ENCODE results near the gene GTF2H1. TPM values are rescaled to one million over a fixed set of nuclear protein-coding genes. Genes with fewer than 3 reads are reported as not detected.

GTF2H1 gene
- total and polyA plus RNA-seq, 7 donors: 14.5 to 39.2 (median 23.0) TPM

GRCh38 chr11:18329196-18329870, 7.0 kb downstream of the GTF2H1 start:
- 80 to 83% (median 82%) methylated on average over 5 of the region's 5 CpGs for WGBS, 3 donors
- DNase-seq: no peak
- H3K4me3 ChIP-seq: no peak overlapping the region
- ATAC-seq: no peak
- peaks cover 7 to 82% of the 10 kb centered on the region in 2 donors for H3K36me3 ChIP-seq (ENCODE audit: insufficient read depth in 1 of 2, low read depth in 1 of 2)
- intact Hi-C loops (cut with DNase I): loop anchor here (10.0 kb wide), 2 partner anchors 195 to 1595 kb away; partner anchors contain the start of genes C11orf58 (in 1 of the 2) and TSG101 (in 1 of the 2)
- no peaks in the 10 kb centered on the region for H3K27me3 ChIP-seq (ENCODE audit: insufficient read depth in 3 of 3, low read length in 2 of 3)
- H3K27ac ChIP-seq: no peak overlapping the region
- H3K9me3 ChIP-seq: no peaks in the 10 kb centered on the region
- no peak for TF ChIP-seq CTCF (IDR thresholded peaks at IDR 0.05)
- H3K4me1 ChIP-seq: peaks cover 8% of the 10 kb centered on the region

- Histone ChIP-seq H3K9me3 (no peaks in the 10 kb centered on the region), H3K36me3 (ENCODE audit: insufficient read depth in 1 of 2, low read depth in 1 of 2) (peaks cover 3 to 82% of the 10 kb centered on the region in 2 donors), H3K27ac (no peak overlapping the region), H3K27me3 (ENCODE audit: insufficient read depth in 3 of 3, low read length in 2 of 3) (no peaks in the 10 kb centered on the region), H3K4me3 (no peak overlapping the region), H3K4me1 (no peaks in the 10 kb centered on the region)
- intact Hi-C loops (cut with DNase I): loop anchor here (10.0 kb wide), 2 partner anchors 144 to 174 kb away; no protein-coding TSS in a partner anchor
- DNase-seq: no peak
- WGBS, 3 donors: 95 to 96% (median 96%) methylated on average over 6 of the region's 6 CpGs
- TF ChIP-seq CTCF (IDR thresholded peaks at IDR 0.05): no peak
- no peak for ATAC-seq
Observed at GRCh38 chr11:18330921-18331320, 8.6 kb downstream of the GTF2H1 start.

- ATAC-seq (no peak), DNase-seq (no peak)
- 87 to 89% (median 88%) methylated on average over 1 of the region's 1 CpG for WGBS, 3 donors
- Histone ChIP-seq H3K4me1 (no peaks in the 10 kb centered on the region), H3K27me3 (ENCODE audit: insufficient read depth in 3 of 3, low read length in 2 of 3) (no peaks in the 10 kb centered on the region), H3K36me3 (ENCODE audit: insufficient read depth in 1 of 2, low read depth in 1 of 2) (peaks cover 0 to 84% of the 10 kb centered on the region in 2 donors), H3K9me3 (no peaks in the 10 kb centered on the region), H3K27ac (no peak overlapping the region), H3K4me3 (no peak overlapping the region)
- intact Hi-C loops (cut with DNase I): loop anchor here (10.0 kb wide), 2 partner anchors 142 to 172 kb away; no protein-coding TSS in a partner anchor
- TF ChIP-seq CTCF (IDR thresholded peaks at IDR 0.05): no peak
Observed at GRCh38 chr11:18332302-18332701, 9.9 kb downstream of the GTF2H1 start.

GRCh38 chr11:18332891-18333290, 10.5 kb downstream of the GTF2H1 start:
- Histone ChIP-seq H3K27ac (no peak overlapping the region), H3K36me3 (ENCODE audit: insufficient read depth in 1 of 2, low read depth in 1 of 2) (peaks cover 0 to 84% of the 10 kb centered on the region in 2 donors), H3K27me3 (ENCODE audit: insufficient read depth in 3 of 3, low read length in 2 of 3) (no peaks in the 10 kb centered on the region), H3K4me3 (no peak overlapping the region), H3K9me3 (no peaks in the 10 kb centered on the region), H3K4me1 (no peaks in the 10 kb centered on the region)
- no peak for TF ChIP-seq CTCF (IDR thresholded peaks at IDR 0.05)
- DNase-seq (no peak), ATAC-seq (no peak)
- 94 to 99% (median 99%) methylated on average over 3 of the region's 3 CpGs for WGBS, 3 donors
- intact Hi-C loops (cut with DNase I): loop anchor here (10.0 kb wide), 2 partner anchors 142 to 172 kb away; no protein-coding TSS in a partner anchor
